Prostate gland (tissue), 2 donors: ENCODE data around the gene S100A2.

Source experiments
- POLR2A ChIP-seq: fragments of 450-650 bp; IDR thresholded peaks from one replicate; pipeline ENCODE4 v1.6.1; 2016; ENCODE audit warnings: antibody characterized with exemption, mild to moderate bottlenecking
- POLR2AphosphoS5 ChIP-seq: sonication (generic); formaldehyde crosslinking; IDR thresholded peaks from one replicate; pipeline ENCODE4 v1.6.1; 2017; ENCODE audit warnings: antibody characterized with exemption
- TF ChIP-seq, protein P1 (sequence below), 4 experiments: fragments of 200-600 bp in 2 of 4; fragments of 450-650 bp in 2 of 4; sonication (generic) in 2 of 4; IDR thresholded peaks; 1 replicate in 3 of 4; 2 replicates in 1 of 4; pipeline ENCODE4 v1.5.1; 2016 to 2019; ENCODE audit warnings: antibody characterized with exemption in 4 of 4, mild to moderate bottlenecking in 2 of 4, moderate library complexity in 2 of 4

DNA sequence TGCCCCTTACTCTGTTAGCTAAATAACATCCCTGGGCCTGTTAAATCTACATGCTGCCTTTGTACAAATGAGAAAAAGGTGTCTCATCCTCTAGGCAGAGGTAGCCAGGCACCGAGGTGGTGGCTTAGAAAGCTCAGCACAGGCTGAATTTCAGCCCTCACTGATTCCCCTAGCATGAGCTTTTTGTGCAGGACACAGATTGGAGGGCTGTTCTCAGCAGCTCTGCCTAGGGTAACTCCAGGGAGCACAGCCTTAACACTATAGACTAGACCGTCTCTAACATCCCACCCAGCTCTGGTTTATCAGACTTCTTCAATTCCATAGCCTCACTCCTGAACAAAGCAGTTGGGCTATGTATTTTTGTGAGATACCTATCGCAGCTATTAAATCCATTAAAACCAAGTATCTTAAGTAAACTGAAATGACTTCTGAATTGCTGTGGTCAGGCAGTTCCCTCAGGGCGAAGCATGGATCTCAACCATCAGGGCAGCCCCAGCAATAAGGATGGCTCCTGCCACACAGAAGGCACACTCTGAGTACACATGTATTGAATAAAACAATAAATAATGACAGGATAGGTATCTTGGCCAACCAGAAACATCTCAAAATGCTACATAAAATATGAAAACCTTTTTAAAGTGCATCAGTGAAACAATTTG lies 44.7 kb downstream of the S100A2 start:
- TF ChIP-seq POLR2A, result no peak
- TF ChIP-seq, protein P1, sequence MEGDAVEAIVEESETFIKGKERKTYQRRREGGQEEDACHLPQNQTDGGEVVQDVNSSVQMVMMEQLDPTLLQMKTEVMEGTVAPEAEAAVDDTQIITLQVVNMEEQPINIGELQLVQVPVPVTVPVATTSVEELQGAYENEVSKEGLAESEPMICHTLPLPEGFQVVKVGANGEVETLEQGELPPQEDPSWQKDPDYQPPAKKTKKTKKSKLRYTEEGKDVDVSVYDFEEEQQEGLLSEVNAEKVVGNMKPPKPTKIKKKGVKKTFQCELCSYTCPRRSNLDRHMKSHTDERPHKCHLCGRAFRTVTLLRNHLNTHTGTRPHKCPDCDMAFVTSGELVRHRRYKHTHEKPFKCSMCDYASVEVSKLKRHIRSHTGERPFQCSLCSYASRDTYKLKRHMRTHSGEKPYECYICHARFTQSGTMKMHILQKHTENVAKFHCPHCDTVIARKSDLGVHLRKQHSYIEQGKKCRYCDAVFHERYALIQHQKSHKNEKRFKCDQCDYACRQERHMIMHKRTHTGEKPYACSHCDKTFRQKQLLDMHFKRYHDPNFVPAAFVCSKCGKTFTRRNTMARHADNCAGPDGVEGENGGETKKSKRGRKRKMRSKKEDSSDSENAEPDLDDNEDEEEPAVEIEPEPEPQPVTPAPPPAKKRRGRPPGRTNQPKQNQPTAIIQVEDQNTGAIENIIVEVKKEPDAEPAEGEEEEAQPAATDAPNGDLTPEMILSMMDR (IDR thresholded peaks at IDR 0.05), result no peak
- no peak for TF ChIP-seq POLR2AphosphoS5
